HUDEP-2 (cell line): ENCODE data around the gene GLRX3.

ENCODE experiments used
- DNase-seq, 76 experiments: peaks; one replicate each; lab custom pipeline; 2025; ENCODE audit not compliant: unreplicated experiment in 76 of 76; lab: John Stamatoyannopoulos, UW

Gene GLRX3

DNA sequence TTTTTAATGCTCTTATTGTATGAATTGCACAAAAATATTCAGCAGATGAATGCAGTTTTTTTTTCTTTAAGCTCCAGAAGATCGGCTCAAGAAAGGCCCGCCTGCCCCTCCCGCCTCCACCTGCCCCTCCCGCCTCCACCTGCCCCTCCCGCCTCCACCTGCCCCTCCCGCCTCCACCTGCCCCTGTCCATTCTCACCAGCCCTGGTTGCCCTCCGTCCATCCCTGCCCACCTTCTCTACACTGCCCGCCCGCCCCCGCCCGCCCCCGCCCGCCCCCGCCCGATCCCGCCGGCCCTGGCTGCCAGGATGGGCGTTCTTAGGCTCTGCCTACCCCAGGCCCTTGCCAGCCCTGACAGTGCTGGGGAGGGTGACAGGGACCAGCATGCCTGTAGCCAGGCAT, 67.4 kb downstream of the GLRX3 start:
- no peak for DNase-seq

DNA sequence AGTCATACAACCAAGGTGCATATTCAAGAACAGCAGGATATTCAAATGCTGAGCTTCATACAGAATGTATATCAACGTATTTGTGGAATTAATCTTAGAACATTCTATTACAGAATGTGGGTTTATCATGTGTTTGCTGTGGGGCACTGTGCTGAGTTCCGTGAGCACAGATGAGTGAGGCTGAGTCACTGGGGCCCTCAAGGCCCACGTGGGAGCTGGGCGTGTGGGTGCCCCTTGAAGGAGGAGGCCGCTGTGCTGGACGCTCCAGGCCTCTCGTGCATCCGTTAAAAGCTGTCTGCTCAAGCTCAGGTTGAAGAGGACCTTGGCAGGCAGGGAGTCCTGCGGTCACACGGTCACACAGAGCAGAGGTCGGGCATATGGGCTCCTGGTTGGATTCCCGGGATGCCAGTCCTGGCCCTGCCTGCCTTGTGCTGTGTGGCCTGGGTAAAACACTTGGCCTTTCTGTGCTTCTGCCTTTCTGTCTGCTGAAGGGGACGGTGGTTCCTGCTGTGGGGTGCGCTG, 70.1 kb downstream of the GLRX3 start:
- no peak for DNase-seq

DNA sequence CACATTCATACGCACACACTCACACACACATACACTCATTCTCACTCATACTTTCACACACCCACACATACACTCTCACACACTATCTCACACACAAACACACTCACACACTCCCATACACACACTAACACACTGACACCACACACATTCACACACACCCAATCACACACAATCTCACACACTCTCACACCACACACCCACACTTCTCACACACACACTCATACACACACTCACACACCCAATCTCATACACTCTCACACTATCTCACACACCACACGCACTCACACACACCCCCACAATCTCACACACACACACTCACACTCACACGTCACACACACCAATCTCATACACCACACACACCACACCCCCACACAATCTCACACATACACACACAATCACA, 71.0 kb downstream of the GLRX3 start:
- DNase-seq = no peak

DNA sequence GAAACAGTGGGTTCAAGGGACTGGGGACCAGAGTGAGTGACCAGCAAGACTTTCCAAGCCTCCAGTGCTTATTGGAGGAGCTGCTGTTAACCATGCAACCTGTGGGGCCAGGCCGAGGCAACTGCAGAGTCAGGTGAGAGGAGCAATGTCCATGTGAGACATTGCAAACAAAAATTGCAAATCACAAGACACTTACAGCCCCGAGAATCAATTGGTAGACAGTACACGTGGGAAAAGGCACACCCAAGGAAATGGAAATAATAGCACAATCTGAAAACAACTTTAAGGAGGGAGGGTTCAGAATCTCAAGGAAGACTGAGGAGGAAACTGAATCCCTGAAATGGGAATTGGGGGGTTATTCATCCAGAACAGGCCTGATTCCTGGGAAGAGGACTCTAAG, 72.6 kb downstream of the GLRX3 start:
- no peak for DNase-seq

DNA sequence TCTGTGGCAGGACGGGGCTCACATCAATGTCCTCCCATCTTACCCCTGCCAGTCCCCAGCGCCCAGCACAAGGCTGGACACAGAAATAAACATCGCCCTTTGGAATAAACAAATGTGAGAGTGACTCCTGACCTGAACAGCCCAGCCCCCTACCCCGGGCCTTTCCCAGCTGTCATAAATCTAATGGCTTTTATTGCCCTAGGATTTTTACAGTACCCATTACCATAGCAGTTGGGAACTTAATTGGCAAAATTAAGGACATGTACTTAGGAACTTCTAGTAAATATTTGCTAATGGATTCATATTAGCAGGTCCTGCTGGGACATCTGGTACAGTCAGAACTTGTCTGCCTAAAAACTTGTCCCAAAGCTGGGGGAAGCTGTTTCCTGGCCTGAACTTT, 76.6 kb downstream of the GLRX3 start:
- no peak for DNase-seq

DNA sequence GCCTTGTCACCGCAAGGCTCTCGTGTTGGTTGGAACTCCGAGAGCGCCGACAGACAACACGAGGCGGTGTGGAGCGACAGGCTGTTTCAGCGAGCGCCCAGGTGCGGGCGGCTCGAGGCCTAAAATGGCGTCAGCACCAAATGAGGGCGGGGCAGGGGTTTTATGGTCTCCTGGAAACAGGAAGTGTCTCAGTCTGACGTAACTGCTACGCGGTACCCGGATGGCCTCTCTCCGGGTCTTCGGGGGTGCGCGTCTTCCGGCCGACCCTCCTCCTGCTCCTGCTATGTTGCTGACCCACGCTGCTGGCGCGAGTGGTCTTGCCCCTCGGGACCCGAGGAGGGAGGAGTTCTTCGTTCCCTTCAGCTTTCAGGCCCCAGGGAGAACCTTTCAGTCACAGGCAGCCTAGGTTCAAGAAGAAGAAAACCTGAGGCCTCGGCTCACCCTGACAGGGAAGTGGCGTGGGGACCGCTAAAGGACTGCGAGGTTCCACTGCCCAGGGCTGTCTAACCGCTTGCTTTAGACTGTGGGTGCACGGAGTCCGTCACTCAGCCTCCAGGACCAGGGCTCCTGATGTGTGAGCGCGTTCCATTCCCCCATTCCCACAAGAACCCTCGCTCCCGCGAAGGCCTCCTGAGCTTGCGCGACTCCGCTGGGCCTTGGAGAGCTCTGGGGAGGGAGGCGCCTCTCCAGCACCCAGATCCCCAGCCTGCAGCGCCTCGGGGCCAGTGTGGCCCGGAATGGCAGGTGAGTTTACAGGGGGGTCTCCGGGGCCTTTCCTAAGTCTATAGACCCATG, 77.3 kb downstream of the GLRX3 start:
- DNase-seq = no peak

DNA sequence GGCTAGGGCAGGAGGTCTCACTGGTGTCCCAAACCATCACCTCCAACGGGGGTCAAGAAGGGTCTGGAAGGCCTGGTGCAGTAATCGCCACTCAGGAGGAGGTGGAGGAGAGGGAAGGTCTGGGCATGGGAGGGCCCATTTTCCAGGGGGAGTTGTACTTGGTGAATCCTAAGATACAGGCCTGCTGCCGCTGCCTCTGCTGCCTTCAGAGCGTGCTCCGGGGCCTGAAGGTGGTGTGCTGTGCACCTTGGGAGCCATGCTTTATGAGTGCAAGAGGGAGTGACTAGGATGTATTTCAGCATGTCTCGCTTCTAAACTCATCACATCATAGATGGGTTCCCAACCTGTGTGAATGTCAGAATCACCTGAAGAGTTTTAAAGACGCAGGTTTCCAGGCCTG, 78.2 kb downstream of the GLRX3 start:
- no peak for DNase-seq

DNA sequence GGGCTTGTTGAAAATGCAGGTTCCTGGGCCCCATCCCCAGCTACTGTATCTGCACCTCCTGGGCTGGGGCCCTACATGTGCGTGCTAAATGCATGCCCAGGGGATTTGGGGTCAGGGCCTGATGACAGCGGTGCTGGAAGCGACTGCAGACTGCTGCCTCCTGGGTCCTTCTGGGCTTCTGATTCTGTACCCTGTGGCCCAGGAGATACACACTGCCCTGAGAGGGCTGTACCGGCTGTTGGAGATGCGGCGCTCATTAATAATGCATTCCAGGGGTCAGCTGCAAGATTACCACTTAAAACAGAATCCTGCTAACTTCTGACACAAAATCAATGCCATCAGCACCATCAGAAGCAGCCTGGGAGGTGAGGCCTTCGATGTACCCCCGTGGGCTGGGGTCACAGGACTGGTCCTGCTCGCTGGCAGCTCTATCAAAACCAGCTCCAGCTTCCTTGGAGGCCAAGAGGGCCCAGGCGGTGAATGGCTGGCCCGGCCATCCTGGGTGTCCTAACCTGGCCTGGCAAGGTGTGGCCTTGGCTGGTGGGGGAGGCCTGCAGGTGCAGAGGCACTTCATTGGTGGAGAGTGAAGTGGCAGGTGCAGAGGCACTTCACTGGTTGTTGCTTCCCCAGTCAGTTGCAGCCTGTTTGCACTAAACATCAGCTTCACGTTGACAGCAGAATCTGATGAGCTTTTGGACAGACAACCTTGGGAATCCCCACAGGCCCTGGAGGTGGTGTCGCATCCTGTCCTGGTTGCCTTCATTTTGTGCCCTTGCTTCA, 79.2 kb downstream of the GLRX3 start:
- DNase-seq = no peak

DNA sequence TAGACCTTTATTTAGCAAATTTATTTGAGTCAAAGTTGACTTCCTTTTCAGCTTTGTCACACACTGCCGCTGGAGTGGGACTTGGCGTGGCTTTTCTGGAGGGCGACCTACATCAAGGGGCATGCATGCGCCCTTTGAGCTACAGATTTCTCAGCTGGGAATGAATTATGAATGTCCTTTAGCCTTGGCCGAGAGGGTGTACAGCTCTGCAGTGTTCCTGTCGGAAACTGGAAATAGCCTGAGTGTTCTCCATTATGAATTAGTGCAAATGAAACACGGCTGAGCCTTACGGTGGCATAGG, 79.7 kb downstream of the GLRX3 start:
- no peak for DNase-seq

DNA sequence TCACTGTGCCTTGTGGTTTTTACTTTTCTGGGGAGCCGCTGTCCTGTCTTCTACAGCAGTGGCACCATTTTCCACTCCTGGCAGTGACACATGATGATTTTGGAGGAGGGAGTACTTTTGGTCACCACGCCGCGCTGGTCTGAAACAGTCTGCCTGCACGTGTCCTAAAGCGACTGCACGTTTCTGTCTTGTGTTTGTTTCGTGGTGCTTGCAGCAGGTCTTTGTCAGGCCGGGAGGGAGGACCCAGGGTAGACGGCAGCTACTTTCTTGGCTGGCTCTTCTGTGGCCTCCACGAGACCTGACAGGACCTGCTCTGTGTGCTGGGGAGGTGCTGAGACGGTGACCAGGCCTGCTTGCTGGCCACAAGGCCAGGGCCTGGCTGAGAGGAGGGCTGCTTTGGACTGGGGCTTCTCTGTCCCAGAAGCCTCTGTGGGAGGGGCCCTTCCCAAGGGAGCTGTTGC, 82.0 kb downstream of the GLRX3 start:
- no peak for DNase-seq

DNA sequence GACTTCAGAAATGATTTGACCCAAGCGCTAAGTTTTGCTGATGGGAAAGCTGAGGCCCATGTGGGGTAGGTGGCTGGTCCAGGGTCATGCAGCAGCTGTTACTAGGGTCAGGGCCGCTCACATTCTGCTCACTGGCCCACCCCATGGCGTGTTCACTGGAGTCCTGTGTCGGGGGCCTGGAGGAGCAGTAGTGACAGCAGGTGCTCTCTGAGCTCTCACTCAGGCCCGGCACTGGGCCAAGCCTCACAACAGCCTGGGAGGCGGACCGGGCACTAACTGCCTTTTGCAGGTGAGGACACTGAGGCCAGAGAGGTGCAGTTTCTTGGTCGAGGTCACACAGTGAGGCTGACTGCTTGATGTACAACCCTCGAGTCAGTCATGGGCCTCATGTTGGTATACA, 82.7 kb downstream of the GLRX3 start:
- no peak for DNase-seq

DNA sequence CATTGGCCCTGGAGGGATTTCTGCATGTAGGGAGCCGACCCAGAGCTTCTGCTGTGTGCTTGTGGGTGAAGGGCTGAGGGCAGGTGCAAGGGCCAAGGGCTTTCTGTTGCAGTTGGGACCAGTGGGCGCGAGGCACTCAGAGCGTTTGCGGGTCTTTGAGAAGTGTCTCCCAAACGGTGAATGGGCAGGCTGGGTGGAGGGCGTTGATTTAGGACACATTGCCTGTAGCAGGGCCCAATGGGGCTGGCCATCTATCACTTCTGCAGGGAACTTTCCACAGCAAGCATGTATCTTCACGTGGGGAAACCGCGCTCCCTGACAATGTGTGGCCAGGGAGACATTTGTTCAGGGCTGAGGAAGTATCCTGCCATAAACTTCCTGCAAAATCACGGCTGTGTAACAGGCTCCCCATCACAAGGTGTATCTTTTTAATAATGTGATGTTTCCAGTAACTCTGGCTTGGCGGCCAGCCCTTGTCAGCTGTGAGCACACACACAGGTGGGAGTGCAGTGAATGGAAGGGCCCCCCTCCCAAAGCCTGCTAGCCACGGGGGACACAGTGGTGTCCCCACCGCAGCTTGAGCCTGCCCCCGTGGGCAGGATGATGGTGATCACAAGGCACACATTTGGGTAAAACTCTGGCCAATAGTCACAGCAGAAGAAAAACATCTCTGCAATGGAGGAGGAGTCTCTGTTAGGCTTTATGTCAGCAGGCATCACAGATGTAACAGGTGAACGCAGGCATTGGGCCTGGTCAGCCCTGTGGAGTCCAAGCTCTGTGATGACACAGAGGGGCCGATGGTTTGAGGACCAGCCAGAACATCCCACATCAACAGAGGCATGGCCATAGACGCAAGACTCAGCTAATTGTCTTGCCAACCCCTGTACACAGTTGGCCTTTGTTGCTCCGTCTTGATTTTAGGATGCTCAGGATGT, 84.3 kb downstream of the GLRX3 start:
- no peak for DNase-seq

DNA sequence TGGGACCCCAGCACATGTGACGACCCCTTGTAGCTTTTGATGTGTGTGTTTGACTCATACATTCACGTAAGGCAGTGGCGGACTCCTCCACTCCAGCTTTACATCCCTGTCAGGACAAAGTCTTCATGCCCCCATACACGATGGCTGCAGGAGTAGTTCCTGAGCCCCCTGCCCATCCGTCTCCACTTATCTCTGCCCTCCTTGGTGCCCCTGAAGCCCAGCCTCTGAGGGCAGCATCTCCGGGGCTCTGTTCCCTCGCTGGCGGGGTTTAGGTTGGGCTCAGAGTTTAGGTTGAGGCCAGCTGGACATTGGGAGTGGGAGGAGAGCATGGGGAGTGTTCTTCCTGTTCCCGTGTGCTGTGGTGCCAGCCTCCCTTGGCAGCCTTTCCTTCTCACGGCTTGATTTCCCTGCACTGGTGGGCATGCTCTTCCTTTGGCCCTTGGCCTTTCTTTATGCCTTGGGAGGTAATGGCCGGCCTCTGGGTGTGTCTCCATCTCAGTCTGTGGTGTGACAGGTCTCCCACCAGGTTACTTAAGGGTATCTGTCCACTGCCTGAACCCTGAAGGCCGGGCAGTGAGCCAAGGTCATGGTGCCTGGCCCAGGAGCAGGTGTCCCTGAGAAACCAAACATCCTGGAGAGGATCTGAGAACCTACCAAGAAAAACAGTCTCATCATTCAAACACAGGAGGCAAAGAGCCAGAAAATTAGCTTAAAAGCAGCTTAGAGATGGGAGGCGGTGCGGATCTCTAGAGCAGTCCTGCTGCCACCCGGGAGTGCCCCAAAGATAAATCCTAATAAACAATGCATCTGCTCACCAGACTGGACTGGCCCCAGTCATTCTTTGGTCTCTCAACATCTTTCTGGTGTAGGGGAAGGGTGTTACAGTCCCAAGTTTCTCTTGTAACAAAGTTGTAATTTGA, 85.5 kb downstream of the GLRX3 start:
- DNase-seq = no peak

DNA sequence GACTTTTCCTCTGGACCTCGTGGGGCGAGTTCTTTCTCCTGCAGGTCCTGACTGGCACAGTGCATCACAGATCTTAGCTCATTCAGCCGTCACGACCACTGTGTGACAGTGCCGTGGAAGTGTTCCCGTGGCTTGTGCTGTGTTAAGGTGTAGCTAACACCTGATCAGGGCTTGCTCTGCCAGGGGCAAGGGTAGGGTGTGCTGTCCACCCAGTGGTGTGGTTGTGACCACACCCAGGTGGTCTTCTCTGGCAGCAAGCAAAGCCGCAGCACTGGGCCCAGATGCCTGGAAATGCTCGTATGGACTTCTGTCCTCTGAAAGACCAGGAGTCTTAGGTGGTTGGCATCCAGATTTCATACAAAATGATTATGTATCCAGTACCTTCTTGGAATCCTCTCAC, 86.2 kb downstream of the GLRX3 start:
- DNase-seq = no peak

DNA sequence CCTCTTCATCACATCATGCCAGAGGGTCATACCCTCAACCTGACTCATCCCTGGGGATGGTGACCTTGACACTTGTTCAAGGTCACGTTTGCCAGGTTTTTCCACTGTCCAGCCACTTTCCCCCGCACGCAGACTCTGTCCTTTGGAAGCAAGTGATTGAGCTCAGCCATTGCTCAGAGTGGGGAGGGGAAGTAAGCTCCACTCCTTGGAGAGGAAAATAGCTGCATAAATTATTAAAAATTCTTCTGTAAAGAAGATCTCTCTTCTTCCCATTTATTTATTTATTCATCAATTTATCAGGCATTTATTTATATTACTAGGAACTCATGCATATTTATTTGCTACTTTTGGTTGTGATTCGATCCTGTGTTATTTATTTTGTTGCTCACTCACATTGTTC, 88.0 kb downstream of the GLRX3 start:
- DNase-seq = no peak

DNA sequence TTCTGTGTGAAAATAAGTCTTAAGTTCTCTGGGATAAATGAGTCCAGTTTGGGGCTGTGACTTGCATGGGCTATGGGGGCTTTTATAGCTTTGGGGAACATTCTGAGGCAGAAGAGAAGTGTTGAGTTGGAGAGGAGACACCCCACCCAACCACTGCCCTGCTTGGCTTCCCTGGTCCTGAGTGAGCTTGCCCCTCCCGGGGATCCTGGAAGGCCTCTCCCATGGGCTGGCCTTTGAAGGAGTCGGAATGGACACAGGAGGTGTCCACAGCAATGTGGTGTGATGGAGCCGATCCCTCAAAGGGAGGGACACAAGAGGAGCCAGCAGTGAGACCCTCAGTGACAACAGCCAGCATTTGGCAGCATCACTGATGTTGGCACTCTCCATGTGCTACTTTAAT, 89.8 kb downstream of the GLRX3 start:
- no peak for DNase-seq

DNA sequence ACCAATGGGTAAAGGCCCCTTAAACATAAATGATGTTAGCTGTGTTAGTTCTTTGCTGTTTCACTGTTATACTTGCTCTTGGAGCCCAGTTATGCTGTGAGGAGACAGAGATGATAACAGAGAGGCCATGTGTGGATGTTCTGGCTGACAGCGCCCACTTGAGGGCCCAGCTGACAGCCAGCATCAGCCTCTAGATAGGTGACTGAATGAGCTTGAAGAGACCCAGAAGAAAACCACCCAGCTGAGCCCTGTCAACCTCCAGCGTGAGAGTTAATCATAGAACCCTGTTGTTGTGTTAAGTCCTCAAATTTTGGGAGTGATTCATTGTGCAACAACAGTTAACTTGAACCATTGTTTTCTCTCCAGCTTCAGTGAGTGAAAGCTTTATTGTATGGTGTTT, 91.7 kb downstream of the GLRX3 start:
- no peak for DNase-seq
